Nephron (organoid): ENCODE results near the gene GLP1R.

Experiments
- H3K27ac Mint-ChIP-seq, 3 experiments: 2 replicates each; pipeline ENCODE4 v1.8.0; 2020; ENCODE audit warnings: mixed read lengths in 3 of 3, mild to moderate bottlenecking in 2 of 3, moderate library complexity in 1 of 3
- H3K27me3 Mint-ChIP-seq: 2 replicates; pipeline ENCODE4 v1.8.0; 2021; ENCODE audit warnings: low read depth, mild to moderate bottlenecking, moderate library complexity, mixed read lengths
- H3K36me3 Mint-ChIP-seq: 2 replicates; pipeline ENCODE4 v1.8.0; 2020; ENCODE audit warnings: low read depth, mixed read lengths
- H3K4me1 Mint-ChIP-seq: 2 replicates; pipeline ENCODE4 v1.8.0; 2020; ENCODE audit warnings: mixed read lengths
- H3K4me3 Mint-ChIP-seq, 3 experiments: 2 replicates each; pipeline ENCODE4 v1.8.0; 2020; ENCODE audit warnings: mild to moderate bottlenecking in 3 of 3, mixed read lengths in 3 of 3, moderate library complexity in 2 of 3
- H3K9me3 Mint-ChIP-seq: 2 replicates; pipeline ENCODE4 v1.8.0; 2020; ENCODE audit warnings: mixed read lengths
- TF ChIP-seq, protein P1 (sequence below), 3 experiments: fragments of 200-600 bp; sonication (generic); IDR thresholded peaks; one replicate each; pipeline ENCODE4 v1.5.0; 2021; ENCODE audit warnings: antibody characterized with exemption in 3 of 3; ENCODE audit not compliant: unreplicated experiment in 3 of 3

The GLP1R gene

DNA sequence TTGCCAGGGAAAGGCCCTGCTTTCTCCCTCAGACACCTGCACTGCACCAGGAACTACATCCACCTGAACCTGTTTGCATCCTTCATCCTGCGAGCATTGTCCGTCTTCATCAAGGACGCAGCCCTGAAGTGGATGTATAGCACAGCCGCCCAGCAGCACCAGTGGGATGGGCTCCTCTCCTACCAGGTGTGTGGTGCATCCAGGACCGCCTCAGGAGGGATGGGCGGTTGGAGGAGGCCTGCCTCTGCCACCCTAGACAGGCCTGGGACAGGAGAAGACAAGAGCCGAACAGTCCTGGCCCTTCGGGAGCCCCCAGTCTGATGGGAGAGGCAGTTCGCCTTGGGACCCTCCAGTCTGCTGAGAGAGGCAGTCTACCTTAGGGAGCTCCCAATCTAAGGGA, 24.2 kb downstream of the GLP1R start:
- TF ChIP-seq, protein P1, sequence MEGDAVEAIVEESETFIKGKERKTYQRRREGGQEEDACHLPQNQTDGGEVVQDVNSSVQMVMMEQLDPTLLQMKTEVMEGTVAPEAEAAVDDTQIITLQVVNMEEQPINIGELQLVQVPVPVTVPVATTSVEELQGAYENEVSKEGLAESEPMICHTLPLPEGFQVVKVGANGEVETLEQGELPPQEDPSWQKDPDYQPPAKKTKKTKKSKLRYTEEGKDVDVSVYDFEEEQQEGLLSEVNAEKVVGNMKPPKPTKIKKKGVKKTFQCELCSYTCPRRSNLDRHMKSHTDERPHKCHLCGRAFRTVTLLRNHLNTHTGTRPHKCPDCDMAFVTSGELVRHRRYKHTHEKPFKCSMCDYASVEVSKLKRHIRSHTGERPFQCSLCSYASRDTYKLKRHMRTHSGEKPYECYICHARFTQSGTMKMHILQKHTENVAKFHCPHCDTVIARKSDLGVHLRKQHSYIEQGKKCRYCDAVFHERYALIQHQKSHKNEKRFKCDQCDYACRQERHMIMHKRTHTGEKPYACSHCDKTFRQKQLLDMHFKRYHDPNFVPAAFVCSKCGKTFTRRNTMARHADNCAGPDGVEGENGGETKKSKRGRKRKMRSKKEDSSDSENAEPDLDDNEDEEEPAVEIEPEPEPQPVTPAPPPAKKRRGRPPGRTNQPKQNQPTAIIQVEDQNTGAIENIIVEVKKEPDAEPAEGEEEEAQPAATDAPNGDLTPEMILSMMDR (IDR thresholded peaks at IDR 0.05; ENCODE audit: unreplicated experiment in 3 of 3): no peak
- Mint-ChIP-seq H3K36me3 (no peaks in the 10 kb centered on the region), H3K27ac (no peak overlapping the region), H3K4me3 (no peak overlapping the region), H3K9me3 (peaks cover 4% of the 10 kb centered on the region), H3K27me3 (peaks cover 29% of the 10 kb centered on the region), H3K4me1 (no peaks in the 10 kb centered on the region)

DNA sequence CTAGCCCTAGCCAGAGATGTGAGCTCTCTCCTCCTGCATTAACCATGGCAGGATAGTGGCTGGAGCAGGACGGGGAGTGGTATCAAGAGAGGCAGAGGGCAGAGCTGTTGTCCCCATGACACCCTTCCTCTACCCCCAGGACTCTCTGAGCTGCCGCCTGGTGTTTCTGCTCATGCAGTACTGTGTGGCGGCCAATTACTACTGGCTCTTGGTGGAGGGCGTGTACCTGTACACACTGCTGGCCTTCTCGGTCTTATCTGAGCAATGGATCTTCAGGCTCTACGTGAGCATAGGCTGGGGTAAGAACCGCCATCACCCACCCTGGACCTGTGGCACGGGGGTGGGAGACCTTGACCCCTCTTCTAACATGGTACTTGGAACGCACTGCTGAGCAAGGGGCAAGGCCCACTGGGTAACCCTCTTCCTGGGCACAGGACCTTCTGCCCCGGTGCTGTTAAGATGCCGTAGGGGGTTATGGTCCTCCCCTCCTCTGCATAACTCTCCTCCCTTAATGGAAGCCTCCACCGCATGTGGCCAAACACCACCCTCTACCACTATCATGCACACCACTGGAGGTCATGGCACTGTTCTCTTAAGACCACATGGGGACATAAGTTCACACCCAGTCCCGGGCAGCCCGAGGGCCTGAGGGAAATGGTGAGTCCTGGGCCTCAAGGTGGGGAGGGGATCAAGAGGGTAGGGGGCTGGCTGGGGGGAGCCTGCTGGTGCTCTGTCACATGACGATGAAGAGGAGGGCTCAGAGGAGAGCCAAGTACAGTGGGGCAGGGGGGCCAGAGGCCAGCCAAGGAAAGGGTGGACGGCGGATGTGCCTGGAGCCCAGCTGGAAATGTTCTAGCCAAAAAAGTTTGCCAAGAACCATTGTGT, 25.1 kb downstream of the GLP1R start:
- Mint-ChIP-seq H3K27me3 (peaks cover 32% of the 10 kb centered on the region), H3K4me3 (no peak overlapping the region), H3K36me3 (no peaks in the 10 kb centered on the region)

DNA sequence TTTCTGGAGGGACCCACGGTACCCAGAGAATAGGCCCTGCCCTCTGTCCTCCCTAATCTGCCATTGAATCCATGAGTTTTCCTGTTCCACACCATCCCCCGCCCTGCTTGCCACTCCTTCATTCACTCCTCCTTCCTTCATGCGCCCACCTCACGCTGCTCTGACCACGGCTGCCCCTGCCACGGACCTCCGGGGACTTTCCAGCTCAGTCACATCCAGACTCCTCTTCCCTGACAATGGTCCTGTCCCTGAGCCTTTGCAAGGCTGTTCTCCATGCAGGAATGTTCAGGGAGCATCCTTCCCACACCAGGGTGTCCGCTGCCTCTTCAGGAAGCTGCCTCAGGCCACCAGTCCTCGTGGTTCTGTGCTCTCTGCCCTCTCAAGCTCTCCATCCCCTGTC, 25.9 kb downstream of the GLP1R start:
- Mint-ChIP-seq H3K27me3 (peaks cover 40% of the 10 kb centered on the region), H3K27ac (no peak overlapping the region), H3K4me3 (no peak overlapping the region), H3K36me3 (no peaks in the 10 kb centered on the region), H3K9me3 (peaks cover 4% of the 10 kb centered on the region), H3K4me1 (no peaks in the 10 kb centered on the region)
- TF ChIP-seq, protein P1 (IDR thresholded peaks at IDR 0.05; ENCODE audit: unreplicated experiment in 3 of 3): no peak

More for the DNA sequence above, 25.1 kb downstream of the GLP1R start:
- Mint-ChIP-seq H3K9me3 (peaks cover 4% of the 10 kb centered on the region), H3K4me1 (no peaks in the 10 kb centered on the region), H3K27ac (no peak overlapping the region)
- TF ChIP-seq, protein P1 (IDR thresholded peaks at IDR 0.05; ENCODE audit: unreplicated experiment in 3 of 3): no peak

DNA sequence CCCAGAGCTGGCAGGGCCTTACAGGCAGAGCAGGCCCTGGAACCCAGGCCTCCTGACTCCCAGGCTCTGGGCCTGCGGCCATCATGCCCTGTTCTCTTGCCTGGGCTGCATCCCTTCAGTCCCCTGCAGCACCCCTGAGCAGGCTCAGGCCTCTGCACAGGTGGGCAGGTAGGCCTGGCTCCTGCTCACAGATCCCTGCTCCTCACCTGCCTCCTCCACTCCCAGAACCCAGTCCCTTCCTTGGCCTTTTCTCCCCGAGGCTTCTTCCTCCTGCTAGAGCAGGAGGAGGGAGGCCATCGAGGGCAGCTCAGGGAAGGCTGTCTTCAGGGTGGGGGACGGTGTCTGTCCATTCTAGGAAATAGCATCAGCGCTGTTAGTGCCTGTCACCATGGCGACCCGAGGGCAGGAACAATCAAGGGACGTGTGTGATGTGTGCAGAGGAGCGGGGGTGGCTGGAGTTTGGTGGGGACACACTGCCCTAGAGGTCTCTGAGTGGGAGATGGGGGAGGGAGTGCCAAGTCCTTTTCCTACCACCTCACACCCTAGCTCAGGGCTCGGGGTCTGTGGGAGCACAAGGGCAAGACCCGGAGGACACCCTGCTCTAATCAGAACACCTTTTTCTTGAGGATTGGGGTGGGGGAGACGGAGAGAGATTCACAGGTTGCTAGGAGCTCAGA, 26.6 kb downstream of the GLP1R start:
- no peak overlapping the region for H3K27ac Mint-ChIP-seq
- no peaks in the 10 kb centered on the region for H3K4me1 Mint-ChIP-seq
- TF ChIP-seq, protein P1 (IDR thresholded peaks at IDR 0.05; ENCODE audit: unreplicated experiment in 3 of 3): no peak

DNA sequence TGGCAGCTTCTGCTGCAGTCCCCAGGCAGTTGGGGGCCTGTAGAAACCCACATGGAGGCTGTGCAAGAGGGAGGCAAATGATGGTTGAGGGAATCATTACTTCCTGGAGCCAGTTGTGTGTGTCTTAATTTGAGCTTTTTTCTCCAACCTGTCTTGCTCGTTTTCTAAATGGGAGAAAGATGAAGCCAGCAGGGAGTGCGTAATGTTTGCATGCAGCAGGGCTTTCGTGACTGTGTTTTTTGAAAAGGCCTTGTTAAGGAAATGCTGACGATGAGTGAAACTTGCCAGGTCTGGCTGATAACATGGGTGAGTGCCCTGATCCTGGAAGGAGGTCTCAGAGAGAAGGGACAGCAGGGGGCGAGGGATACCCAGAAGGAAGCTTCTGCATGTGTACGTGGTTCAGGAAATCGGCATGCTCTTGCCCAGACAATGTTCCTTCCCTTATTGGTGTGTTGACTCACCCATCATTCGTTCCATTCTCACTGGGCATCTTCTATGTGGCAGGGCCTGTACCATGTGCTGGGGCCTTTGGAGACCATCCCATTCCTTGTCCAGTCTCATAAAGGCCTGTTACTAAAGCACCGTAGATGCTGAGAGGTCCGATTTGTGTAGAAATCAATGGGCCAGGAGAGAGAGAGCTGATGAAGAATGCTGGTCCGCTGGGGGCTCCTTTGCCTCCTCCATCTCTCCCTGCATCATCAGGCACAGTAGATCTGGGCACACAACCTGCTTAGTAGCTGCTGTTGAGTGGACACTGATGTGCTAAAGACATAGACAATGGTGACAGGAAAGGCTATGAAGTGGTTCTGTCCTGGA, 27.4 kb downstream of the GLP1R start:
- TF ChIP-seq, protein P1 (IDR thresholded peaks at IDR 0.05; ENCODE audit: unreplicated experiment in 3 of 3): no peak
- Mint-ChIP-seq H3K4me1 (no peaks in the 10 kb centered on the region), H3K27me3 (peaks cover 43% of the 10 kb centered on the region), H3K4me3 (no peak overlapping the region), H3K36me3 (no peaks in the 10 kb centered on the region), H3K27ac (no peak overlapping the region), H3K9me3 (no peaks in the 10 kb centered on the region)

More for the DNA sequence above, 26.6 kb downstream of the GLP1R start:
- H3K9me3 Mint-ChIP-seq: peaks cover 4% of the 10 kb centered on the region
- peaks cover 38% of the 10 kb centered on the region for H3K27me3 Mint-ChIP-seq
- no peak overlapping the region for H3K4me3 Mint-ChIP-seq
- H3K36me3 Mint-ChIP-seq: no peaks in the 10 kb centered on the region
